Prostate gland (tissue), 2 donors: ENCODE results near the gene NDST1.

Source experiments
- POLR2A ChIP-seq: fragments of 450-650 bp; IDR thresholded peaks from one replicate; pipeline ENCODE4 v1.6.1; 2016; ENCODE audit warnings: antibody characterized with exemption, mild to moderate bottlenecking
- POLR2AphosphoS5 ChIP-seq: sonication (generic); formaldehyde crosslinking; IDR thresholded peaks from one replicate; pipeline ENCODE4 v1.6.1; 2017; ENCODE audit warnings: antibody characterized with exemption
- TF ChIP-seq, protein P1 (sequence below), 4 experiments: fragments of 200-600 bp in 2 of 4; fragments of 450-650 bp in 2 of 4; sonication (generic) in 2 of 4; IDR thresholded peaks; 1 replicate in 3 of 4; 2 replicates in 1 of 4; pipeline ENCODE4 v1.5.1; 2016 to 2019; ENCODE audit warnings: antibody characterized with exemption in 4 of 4, mild to moderate bottlenecking in 2 of 4, moderate library complexity in 2 of 4

GRCh38 chr5:150573216-150573615, 65.3 kb downstream of the NDST1 start:
- TF ChIP-seq, protein P1, sequence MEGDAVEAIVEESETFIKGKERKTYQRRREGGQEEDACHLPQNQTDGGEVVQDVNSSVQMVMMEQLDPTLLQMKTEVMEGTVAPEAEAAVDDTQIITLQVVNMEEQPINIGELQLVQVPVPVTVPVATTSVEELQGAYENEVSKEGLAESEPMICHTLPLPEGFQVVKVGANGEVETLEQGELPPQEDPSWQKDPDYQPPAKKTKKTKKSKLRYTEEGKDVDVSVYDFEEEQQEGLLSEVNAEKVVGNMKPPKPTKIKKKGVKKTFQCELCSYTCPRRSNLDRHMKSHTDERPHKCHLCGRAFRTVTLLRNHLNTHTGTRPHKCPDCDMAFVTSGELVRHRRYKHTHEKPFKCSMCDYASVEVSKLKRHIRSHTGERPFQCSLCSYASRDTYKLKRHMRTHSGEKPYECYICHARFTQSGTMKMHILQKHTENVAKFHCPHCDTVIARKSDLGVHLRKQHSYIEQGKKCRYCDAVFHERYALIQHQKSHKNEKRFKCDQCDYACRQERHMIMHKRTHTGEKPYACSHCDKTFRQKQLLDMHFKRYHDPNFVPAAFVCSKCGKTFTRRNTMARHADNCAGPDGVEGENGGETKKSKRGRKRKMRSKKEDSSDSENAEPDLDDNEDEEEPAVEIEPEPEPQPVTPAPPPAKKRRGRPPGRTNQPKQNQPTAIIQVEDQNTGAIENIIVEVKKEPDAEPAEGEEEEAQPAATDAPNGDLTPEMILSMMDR (IDR thresholded peaks at IDR 0.05) = no peak
- TF ChIP-seq POLR2A = no peak
- no peak for TF ChIP-seq POLR2AphosphoS5
